UCSD-AML1 (cell line): ENCODE measurements around the gene EEF1G.
"Not testable (repeated sequence)": the region's sequence is repeated elsewhere in the genome, so short reads cannot be mapped to it uniquely, and the experiment has no call there.

Experiments
- DNase-seq: peaks from one replicate; lab custom pipeline; 2025; ENCODE audit not compliant: unreplicated experiment; lab: John Stamatoyannopoulos, UW

The EEF1G gene

GRCh38 chr11:62578541-62578940, 4.8 kb upstream of the EEF1G start:
- no peak for DNase-seq

- DNase-seq, result no peak
These were observed 3.5 kb upstream of the EEF1G start for GRCh38 chr11:62577046-62577714.

- DNase-seq, result no peak
These were observed 2.1 kb upstream of the EEF1G start for GRCh38 chr11:62575837-62576236.

- DNase-seq, result no peak
These were observed 1.5 kb upstream of the EEF1G start for GRCh38 chr11:62575156-62575555.

GRCh38 chr11:62574363-62575071, 826 bp upstream of the EEF1G start:
- peak; percentile 40 for DNase-seq

- DNase-seq, result peak; percentile 56
These were observed 592 bp downstream of the EEF1G start for GRCh38 chr11:62573006-62573591.

GRCh38 chr11:62572431-62572830, 1.3 kb downstream of the EEF1G start:
- DNase-seq, result no peak

- not testable (repeated sequence) for DNase-seq
These were observed 2.2 kb downstream of the EEF1G start for GRCh38 chr11:62571493-62571892.

GRCh38 chr11:62570903-62571302, 2.8 kb downstream of the EEF1G start:
- DNase-seq, result not testable (repeated sequence)

GRCh38 chr11:62569611-62570010, 4.1 kb downstream of the EEF1G start:
- no peak for DNase-seq

- DNase-seq, result no peak
These were observed 6.6 kb downstream of the EEF1G start for GRCh38 chr11:62567018-62567633.

GRCh38 chr11:62566247-62566646, 7.4 kb downstream of the EEF1G start:
- no peak for DNase-seq

- DNase-seq, result no peak
These were observed 8.4 kb downstream of the EEF1G start for GRCh38 chr11:62565100-62565802.

GRCh38 chr11:62561677-62562230, 11.9 kb downstream of the EEF1G start:
- not testable (repeated sequence) for DNase-seq

- peak; percentile 75 for DNase-seq
These were observed 13.1 kb downstream of the EEF1G start for GRCh38 chr11:62560566-62561103.

- DNase-seq, result not testable (repeated sequence)
These were observed 14.1 kb downstream of the EEF1G start for GRCh38 chr11:62559626-62560025.

GRCh38 chr11:62559204-62559603, 14.5 kb downstream of the EEF1G start:
- no peak for DNase-seq

- no peak for DNase-seq
These were observed 15.0 kb downstream of the EEF1G start for GRCh38 chr11:62558669-62559068.

GRCh38 chr11:62556875-62557631, 16.6 kb downstream of the EEF1G start:
- DNase-seq, result no peak
